B cell (primary cell): ENCODE measurements around the gene ASB8. TPM values are rescaled to one million over a fixed set of nuclear protein-coding genes. Genes with fewer than 3 reads are reported as not detected.

Experiments
- ATAC-seq: fragments of 200-7000 bp; cut with Tn5 transposase; one replicate; pipeline ENCODE4 v1.10.0; 2021; ENCODE audit warnings: low read depth, mild to moderate bottlenecking, moderate number of reproducible peaks, moderate library complexity
- CTCF ChIA-PET: fragments of 350-600 bp; sonication (Branson Sonifier 250); formaldehyde crosslinking; loops from one replicate; lab custom pipeline; 2021; ENCODE audit warnings: antibody characterized with exemption, inconsistent platforms; lab: Charles Lee
- POLR2A ChIA-PET: fragments of 350-600 bp; sonication (Branson Sonifier 250); formaldehyde crosslinking; loops from one replicate; lab custom pipeline; 2021; ENCODE audit warnings: antibody characterized with exemption; lab: Charles Lee
- DNase-seq: peaks from one replicate; pipeline ENCODE4 v3.0.0; 2013
- H2AFZ ChIP-seq: 2 replicates; pipeline ENCODE4 v1.6.1; 2012; ENCODE audit warnings: mild to moderate bottlenecking, low read depth, low read length; ENCODE audit not compliant: insufficient read depth, poor library complexity, severe bottlenecking
- H3K27ac ChIP-seq, 2 donors: 1 replicate in 1 of 2; 2 replicates in 1 of 2; pipeline ENCODE4 v1.5.1; 2012 to 2013; ENCODE audit warnings: low read length in 2 of 2, mild to moderate bottlenecking in 2 of 2, moderate library complexity in 1 of 2
- H3K27me3 ChIP-seq, 4 experiments: fragments of 200-600 bp in 1 of 4; sonication (generic) in 1 of 4; replicated peaks in 1 of 4; 1 replicate in 2 of 4; 2 replicates in 2 of 4; pipeline versions ENCODE4 v1.6.1 to v1.7.0; 2013 to 2016; ENCODE audit warnings: low read length in 3 of 4, mild to moderate bottlenecking in 2 of 4, mixed read lengths in 1 of 4, moderate library complexity in 1 of 4; ENCODE audit not compliant: insufficient read depth in 4 of 4, control insufficient read depth in 3 of 4; ENCODE audit errors: control extremely low read depth in 1 of 4
- H3K36me3 ChIP-seq, 2 experiments: replicated peaks in 1 of 2; 1 replicate in 1 of 2; 2 replicates in 1 of 2; pipeline versions ENCODE4 v1.6.1 to v1.7.1; 2013; ENCODE audit warnings: low read length in 1 of 2; ENCODE audit not compliant: insufficient read depth in 2 of 2, control insufficient read depth in 1 of 2; ENCODE audit errors: control extremely low read depth in 1 of 2, extremely low read depth in 1 of 2
- H3K4me1 ChIP-seq, 2 donors: fragments of 200-600 bp in 1 of 2; sonication (generic) in 1 of 2; 1 replicate in 1 of 2; 2 replicates in 1 of 2; pipeline versions ENCODE4 v1.5.1 to v1.6.1; 2013 to 2017; ENCODE audit warnings: low read length in 2 of 2; ENCODE audit not compliant: control insufficient read depth in 2 of 2, insufficient read depth in 2 of 2
- H3K4me2 ChIP-seq: replicated peaks from 2 replicates; pipeline ENCODE3; 2012; ENCODE audit warnings: mild to moderate bottlenecking, low read depth, low read length; ENCODE audit not compliant: poor library complexity, severe bottlenecking
- H3K4me3 ChIP-seq, 5 experiments: fragments of 200-600 bp in 1 of 5; sonication (generic) in 1 of 5; 1 replicate in 3 of 5; 2 replicates in 2 of 5; pipeline versions ENCODE4 v1.5.1 to v1.7.0; 2011 to 2016; ENCODE audit warnings: low read length in 4 of 5, mild to moderate bottlenecking in 4 of 5, low read depth in 2 of 5, control low read depth in 1 of 5, moderate library complexity in 1 of 5; ENCODE audit not compliant: insufficient read depth in 1 of 5; ENCODE audit errors: control extremely low read depth in 1 of 5, extremely low read depth in 1 of 5
- H3K79me2 ChIP-seq: fragments of 200-600 bp; sonication (generic); one replicate; pipeline ENCODE4 v1.6.0; 2016; ENCODE audit warnings: low read length; ENCODE audit not compliant: control insufficient read depth, insufficient read depth
- H3K9ac ChIP-seq: fragments of 200-600 bp; sonication (generic); 2 replicates; pipeline ENCODE4 v1.6.1; 2017; ENCODE audit warnings: mild to moderate bottlenecking, low read length, moderate library complexity
- H3K9me3 ChIP-seq, 3 donors: one replicate each; pipeline versions ENCODE4 v1.6.1 to v1.7.1; 2013; ENCODE audit warnings: low read length in 2 of 3; ENCODE audit not compliant: control insufficient read depth in 2 of 3, insufficient read depth in 1 of 3; ENCODE audit errors: control extremely low read depth in 1 of 3
- H4K20me1 ChIP-seq: 2 replicates; pipeline ENCODE4 v1.6.0; 2012; ENCODE audit warnings: mild to moderate bottlenecking, low read length; ENCODE audit not compliant: insufficient read depth, control insufficient read depth, poor library complexity, severe bottlenecking
- H3K27ac Mint-ChIP-seq: one replicate; pipeline ENCODE4 v1.8.0; 2021; ENCODE audit warnings: mixed read lengths
- H3K27me3 Mint-ChIP-seq: one replicate; pipeline ENCODE4 v1.8.0; 2021; ENCODE audit warnings: mixed read lengths
- H3K4me1 Mint-ChIP-seq: one replicate; pipeline ENCODE4 v1.8.0; 2021; ENCODE audit warnings: mixed read lengths
- H3K4me3 Mint-ChIP-seq: one replicate; pipeline ENCODE4 v1.8.0; 2021; ENCODE audit warnings: mixed read lengths
- H3K9me3 Mint-ChIP-seq: one replicate; pipeline ENCODE4 v1.8.0; 2022; ENCODE audit warnings: mixed read lengths; ENCODE audit not compliant: insufficient read depth
- EZH2 ChIP-seq: IDR thresholded peaks from 2 replicates; pipeline ENCODE4 v1.6.1; 2012; ENCODE audit warnings: borderline replicate concordance, low read depth, mild to moderate bottlenecking, moderate library complexity, low read length; ENCODE audit not compliant: insufficient read depth, poor library complexity, severe bottlenecking
- WGBS: methylation state at CpG from one replicate; pipeline ENCODE4 v1.1.5; 2013; ENCODE audit warnings: missing lambda C conversion rate; ENCODE audit not compliant: insufficient coverage; 5-methylcytosine and 5-hydroxymethylcytosine counted together
- intact Hi-C: fragments of 100-400 bp; cut with micrococcal nuclease; formaldehyde crosslinking; loops from one replicate; pipeline ENCODE4 v1.10.0; 2022
- polyA plus RNA-seq: library from polyadenylated mRNA; depleted of rRNA; stranded (reverse); fragments of >200 nt; gene quantifications from 2 replicates; pipeline ENCODE4 v1.2.3, GENCODE V29; 2012
- total RNA-seq, 2 donors: library from RNA; stranded (reverse); fragments of 120-200 nt in 1 of 2; gene quantifications; 1 replicate in 1 of 2; 2 replicates in 1 of 2; pipeline versions ENCODE4 v1.2.3 to v1.2.4, GENCODE V29; 2013 to 2022
- TF ChIP-seq, protein P1 (sequence below): fragments of 200-600 bp; IDR thresholded peaks from one replicate; pipeline ENCODE4 v1.8.0; 2022; ENCODE audit warnings: antibody characterized with exemption, mild to moderate bottlenecking

The ASB8 gene
- total and polyA plus RNA-seq, 2 donors (not counting 1 experiment from before 2014, with no cell fraction given), result 22.7 to 54.8 TPM

DNA sequence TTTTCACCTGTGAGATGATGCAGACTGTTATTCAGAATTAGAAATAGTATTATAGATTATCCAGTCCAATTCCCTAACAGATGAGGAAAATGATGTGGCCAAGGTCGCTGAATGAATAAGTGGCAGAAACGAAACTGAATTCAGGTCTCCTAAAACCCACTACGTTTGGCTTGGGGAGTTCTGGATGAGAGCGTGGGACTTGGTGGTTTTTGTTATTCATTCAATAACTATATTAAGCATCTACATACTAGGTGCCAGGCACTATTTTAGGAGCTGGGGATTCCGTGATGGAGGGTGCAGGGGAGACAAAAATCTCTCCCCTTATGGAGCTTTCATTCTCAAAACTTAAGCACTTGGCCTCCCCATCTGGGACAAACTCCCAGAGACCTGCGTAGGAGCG, 25.3 kb upstream of the ASB8 start:
- peak overlapping the region; percentile 84 for H3K27ac Mint-ChIP-seq
- CTCF ChIA-PET, result interaction anchor here (0.8 to 3.4 kb wide), 12 partner anchors 9 to 436 kb away, joined by 3 to 26 read pairs (median 4); partner anchors contain the start of gene ASB8
- H3K9me3 Mint-ChIP-seq, result no peaks in the 10 kb centered on the region
- Histone ChIP-seq H3K4me3 (peak overlapping the region; percentile 69 to 90 (median 77)), H3K9ac (peak overlapping the region; percentile 79), H3K36me3 (no peaks in the 10 kb centered on the region), H3K27ac (no peak overlapping the region), H3K4me2 (peak overlapping the region; percentile 92), H3K27me3 (peaks cover 0 to 40% (median 17%) of the 10 kb centered on the region in 4 experiments), H2AFZ (peak overlapping the region; percentile 92), H3K9me3 (peaks cover 0 to 4% (median 0%) of the 10 kb centered on the region in 3 donors), H4K20me1 (no peaks in the 10 kb centered on the region), H3K79me2 (no peaks in the 10 kb centered on the region), H3K4me1 (peaks cover 27 to 29% of the 10 kb centered on the region in 2 donors)
- intact Hi-C loops, result loop anchor here (1.0 to 10.0 kb wide), 6 partner anchors 16 to 478 kb away; partner anchors contain the start of genes ASB8, RPAP3, TMEM106C and ZNF641
- POLR2A ChIA-PET, result interaction anchor here (0.7 to 1.1 kb wide), 4 partner anchors 15 to 63 kb away, joined by 3 to 6 read pairs (median 4); partner anchors contain the start of genes ASB8 and PFKM
- peak overlapping the region; percentile 98 for H3K4me3 Mint-ChIP-seq
- H3K27me3 Mint-ChIP-seq, result peaks cover 44% of the 10 kb centered on the region
- TF ChIP-seq EZH2, result no peak
- TF ChIP-seq, protein P1, sequence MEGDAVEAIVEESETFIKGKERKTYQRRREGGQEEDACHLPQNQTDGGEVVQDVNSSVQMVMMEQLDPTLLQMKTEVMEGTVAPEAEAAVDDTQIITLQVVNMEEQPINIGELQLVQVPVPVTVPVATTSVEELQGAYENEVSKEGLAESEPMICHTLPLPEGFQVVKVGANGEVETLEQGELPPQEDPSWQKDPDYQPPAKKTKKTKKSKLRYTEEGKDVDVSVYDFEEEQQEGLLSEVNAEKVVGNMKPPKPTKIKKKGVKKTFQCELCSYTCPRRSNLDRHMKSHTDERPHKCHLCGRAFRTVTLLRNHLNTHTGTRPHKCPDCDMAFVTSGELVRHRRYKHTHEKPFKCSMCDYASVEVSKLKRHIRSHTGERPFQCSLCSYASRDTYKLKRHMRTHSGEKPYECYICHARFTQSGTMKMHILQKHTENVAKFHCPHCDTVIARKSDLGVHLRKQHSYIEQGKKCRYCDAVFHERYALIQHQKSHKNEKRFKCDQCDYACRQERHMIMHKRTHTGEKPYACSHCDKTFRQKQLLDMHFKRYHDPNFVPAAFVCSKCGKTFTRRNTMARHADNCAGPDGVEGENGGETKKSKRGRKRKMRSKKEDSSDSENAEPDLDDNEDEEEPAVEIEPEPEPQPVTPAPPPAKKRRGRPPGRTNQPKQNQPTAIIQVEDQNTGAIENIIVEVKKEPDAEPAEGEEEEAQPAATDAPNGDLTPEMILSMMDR, result no peak
- no CpG with 5 or more reads among the region's 7 CpGs for WGBS
- DNase-seq (no peak), ATAC-seq (no peak)
- peaks cover 28% of the 10 kb centered on the region for H3K4me1 Mint-ChIP-seq

DNA sequence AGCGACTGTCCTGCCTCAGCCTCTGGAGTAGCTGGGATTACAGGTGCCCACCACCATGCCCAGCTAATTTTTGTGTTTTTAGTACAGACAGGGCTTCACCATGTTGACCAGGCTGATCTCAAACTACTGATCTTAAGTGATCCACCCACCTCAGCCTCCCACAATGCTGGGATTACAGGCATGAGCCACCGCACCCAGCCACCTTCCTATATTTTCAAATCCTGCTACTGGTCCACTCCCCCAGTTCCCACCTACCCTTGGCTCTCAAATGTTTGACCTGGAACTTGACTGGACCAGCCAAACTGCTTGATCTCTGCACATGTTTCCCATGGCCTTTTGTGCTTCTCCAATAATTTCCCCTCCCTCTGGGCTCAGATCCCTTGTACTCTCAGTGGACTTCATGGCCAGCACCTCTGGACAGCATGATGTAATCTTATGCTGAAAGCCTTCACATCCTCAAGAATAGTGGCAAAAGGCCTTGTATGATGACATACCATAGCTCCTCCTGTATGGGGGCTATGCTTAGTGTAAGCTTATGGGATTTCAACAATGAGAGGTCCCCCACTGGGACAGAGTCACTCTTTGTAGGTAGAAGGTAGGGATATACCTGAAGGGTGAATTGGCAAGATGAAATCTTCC, 23.7 kb upstream of the ASB8 start:
- no peak overlapping the region for H2AFZ ChIP-seq
- ChIA-PET POLR2A (no interaction called here), CTCF (interaction anchor here (1.7 to 2.9 kb wide), 2 partner anchors 8 to 16 kb away, joined by 9 to 13 read pairs; no protein-coding TSS in a partner anchor)
- H3K9me3 Mint-ChIP-seq, result no peaks in the 10 kb centered on the region
- H3K27ac Mint-ChIP-seq, result peak overlapping the region; percentile 56
- no peak overlapping the region for H3K9ac ChIP-seq
- peaks cover 59% of the 10 kb centered on the region for H3K27me3 Mint-ChIP-seq
- H4K20me1 ChIP-seq, result no peaks in the 10 kb centered on the region
- H3K27me3 ChIP-seq, result peaks cover 0 to 36% (median 22%) of the 10 kb centered on the region in 4 experiments
- no peaks in the 10 kb centered on the region for H3K79me2 ChIP-seq
- no peak for DNase-seq
- no peak overlapping the region for H3K4me3 ChIP-seq
- no peak for TF ChIP-seq EZH2
- TF ChIP-seq, protein P1, result no peak
- intact Hi-C loops, result loop anchor here (5.0 to 10.0 kb wide), 2 partner anchors 171 to 476 kb away; partner anchors contain the start of genes RPAP3 and ZNF641
- no peak for ATAC-seq
- H3K9me3 ChIP-seq, result peaks cover 0 to 4% (median 0%) of the 10 kb centered on the region in 3 donors
- no peak overlapping the region for H3K4me2 ChIP-seq
- H3K4me1 Mint-ChIP-seq, result peaks cover 28% of the 10 kb centered on the region
- no peak overlapping the region for H3K27ac ChIP-seq
- H3K4me3 Mint-ChIP-seq, result no peak overlapping the region
- H3K4me1 ChIP-seq, result peaks cover 27 to 29% of the 10 kb centered on the region in 2 donors
- 100% methylated on average over 2 of the region's 2 CpGs for WGBS
- H3K36me3 ChIP-seq, result no peaks in the 10 kb centered on the region
